ENCODE data around the gene LCN12. TPM values are rescaled to one million over a fixed set of nuclear protein-coding genes. Genes with fewer than 3 reads are reported as not detected.

The LCN12 gene
- total and polyA plus RNA-seq, 7 donors, result 1.2 to 3.0 TPM; not detected in 5

DNA sequence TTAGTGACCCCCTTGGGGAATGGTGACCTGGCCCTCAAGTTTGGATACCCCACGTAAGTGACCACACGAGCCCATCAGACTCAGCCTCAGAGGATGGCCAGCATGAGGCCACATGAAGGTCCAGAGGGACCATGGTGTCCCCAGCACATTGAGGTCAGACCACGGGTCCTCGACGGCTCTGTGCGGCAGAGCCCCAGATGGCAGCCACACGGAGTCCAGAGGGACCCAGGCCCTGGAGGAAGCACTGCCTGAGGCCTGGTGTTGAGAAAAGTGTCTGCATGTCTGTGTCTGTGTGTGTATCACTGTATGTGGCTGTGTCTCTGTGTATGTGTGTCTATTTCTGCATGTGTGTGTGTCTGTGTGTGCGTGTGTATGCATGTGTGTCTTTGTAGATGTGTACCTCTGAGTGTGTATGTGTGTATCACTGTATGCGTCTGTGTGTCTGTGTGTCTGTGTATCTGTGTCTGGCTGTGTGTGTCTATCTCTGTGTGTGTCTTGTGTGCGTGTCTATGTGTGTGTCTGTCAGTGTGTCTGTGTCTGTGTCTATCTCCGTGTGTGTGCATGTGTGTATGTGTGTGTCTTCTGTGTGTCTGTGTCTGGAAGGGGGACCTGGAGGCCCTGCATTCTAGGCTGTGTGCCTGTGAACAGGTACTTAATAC is 31.7 kb downstream of the LCN12 start:
- Histone ChIP-seq H3K36me3 (no peaks in the 10 kb centered on the region), H3K27me3 (peaks cover 16 to 68% (median 55%) of the 10 kb centered on the region in 3 donors), H3K27ac (no peak overlapping the region), H3K4me1 (peaks cover 0 to 13% (median 3%) of the 10 kb centered on the region in 4 donors), H3K9me3 (no peaks in the 10 kb centered on the region), H3K4me3 (no peak overlapping the region)
- DNase-seq, result no peak
- intact Hi-C loops (cut with DNase I), result no loop called here
- WGBS, 2 donors, result 83% methylated on average over 11 of the region's 11 CpGs
- TF ChIP-seq POLR2AphosphoS5 (IDR thresholded peaks at IDR 0.05), result no peak
- TF ChIP-seq EP300 (IDR thresholded peaks at IDR 0.05), result no peak
- no peak for TF ChIP-seq POLR2A (IDR thresholded peaks at IDR 0.05)

DNA sequence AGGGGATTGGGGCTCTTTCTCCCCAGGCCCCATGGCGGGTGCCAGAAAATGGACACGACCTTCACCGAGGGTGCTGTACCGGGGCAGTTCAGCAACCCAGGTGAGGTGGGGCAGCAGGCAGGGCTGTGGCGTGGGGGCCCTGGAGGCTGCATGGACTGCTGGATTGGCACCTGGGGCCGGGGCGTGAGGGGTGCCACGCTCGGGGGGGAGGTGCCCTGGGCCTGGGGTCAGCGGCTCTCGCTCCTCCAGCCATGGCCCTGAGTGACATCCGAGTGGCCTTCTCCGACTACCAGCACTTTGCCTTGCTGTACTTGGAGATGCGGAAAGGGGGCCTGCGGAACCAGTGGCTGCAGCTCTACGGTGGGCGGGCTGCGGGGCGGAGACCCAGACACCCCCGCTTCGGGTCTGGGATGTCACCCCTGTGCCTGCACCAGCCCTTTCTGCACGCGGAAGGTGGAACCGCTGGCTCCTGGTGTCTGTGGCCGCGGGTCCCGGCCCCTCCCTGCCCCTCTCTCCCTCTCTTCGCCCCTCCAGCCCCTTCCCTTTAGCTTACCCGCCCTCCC is 32.5 kb downstream of the LCN12 start:
- 55 to 65% methylated on average over 29 of the region's 29 CpGs for WGBS, 2 donors

DNA sequence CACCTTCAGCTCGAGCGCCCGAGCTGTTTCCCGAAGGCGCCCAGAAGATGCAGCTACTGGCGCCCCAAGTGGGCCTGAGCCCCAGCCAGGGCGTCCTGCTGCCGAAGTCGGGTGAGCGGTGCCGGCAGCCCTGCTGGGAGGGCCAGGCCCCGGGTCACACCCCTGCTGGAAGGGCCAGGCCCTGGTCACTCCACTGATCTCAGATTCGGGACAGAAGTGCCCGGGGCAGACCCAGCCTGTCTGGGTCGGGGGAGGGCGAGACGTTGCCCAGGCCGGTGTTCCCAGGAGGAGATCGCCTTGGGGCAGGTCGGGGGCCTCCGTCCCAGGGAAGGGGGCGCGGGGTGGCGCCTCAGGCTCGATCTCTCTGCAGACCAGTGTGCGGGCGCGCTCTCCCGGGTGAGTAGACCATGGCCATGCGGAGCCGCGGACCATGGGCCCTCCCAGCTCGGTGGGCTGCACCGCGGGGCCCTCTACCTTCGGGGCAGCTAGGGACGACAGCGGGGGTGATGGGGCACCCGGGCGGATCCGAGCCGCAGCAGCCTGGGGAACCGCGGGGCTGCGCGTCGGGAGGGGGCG is 33.0 kb downstream of the LCN12 start:
- 8 to 11% methylated on average over 48 of the region's 48 CpGs for WGBS, 2 donors
- intact Hi-C loops (cut with DNase I), result no loop called here
- peaks cover 0 to 13% (median 3%) of the 10 kb centered on the region in 4 donors for H3K4me1 ChIP-seq
- no peak for DNase-seq
- no peaks in the 10 kb centered on the region for H3K9me3 ChIP-seq
- H3K36me3 ChIP-seq, result no peaks in the 10 kb centered on the region
- TF ChIP-seq, protein P1, sequence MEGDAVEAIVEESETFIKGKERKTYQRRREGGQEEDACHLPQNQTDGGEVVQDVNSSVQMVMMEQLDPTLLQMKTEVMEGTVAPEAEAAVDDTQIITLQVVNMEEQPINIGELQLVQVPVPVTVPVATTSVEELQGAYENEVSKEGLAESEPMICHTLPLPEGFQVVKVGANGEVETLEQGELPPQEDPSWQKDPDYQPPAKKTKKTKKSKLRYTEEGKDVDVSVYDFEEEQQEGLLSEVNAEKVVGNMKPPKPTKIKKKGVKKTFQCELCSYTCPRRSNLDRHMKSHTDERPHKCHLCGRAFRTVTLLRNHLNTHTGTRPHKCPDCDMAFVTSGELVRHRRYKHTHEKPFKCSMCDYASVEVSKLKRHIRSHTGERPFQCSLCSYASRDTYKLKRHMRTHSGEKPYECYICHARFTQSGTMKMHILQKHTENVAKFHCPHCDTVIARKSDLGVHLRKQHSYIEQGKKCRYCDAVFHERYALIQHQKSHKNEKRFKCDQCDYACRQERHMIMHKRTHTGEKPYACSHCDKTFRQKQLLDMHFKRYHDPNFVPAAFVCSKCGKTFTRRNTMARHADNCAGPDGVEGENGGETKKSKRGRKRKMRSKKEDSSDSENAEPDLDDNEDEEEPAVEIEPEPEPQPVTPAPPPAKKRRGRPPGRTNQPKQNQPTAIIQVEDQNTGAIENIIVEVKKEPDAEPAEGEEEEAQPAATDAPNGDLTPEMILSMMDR (IDR thresholded peaks at IDR 0.05), result no peak
- TF ChIP-seq POLR2AphosphoS5 (IDR thresholded peaks at IDR 0.05) (no peak), EP300 (IDR thresholded peaks at IDR 0.05) (no peak), POLR2A (IDR thresholded peaks at IDR 0.05) (no peak)
- H3K4me3 ChIP-seq, result no peak overlapping the region
- H3K27me3 ChIP-seq, result peaks cover 16 to 63% (median 41%) of the 10 kb centered on the region in 3 donors
- H3K27ac ChIP-seq, result no peak overlapping the region

More for the DNA sequence above, 32.5 kb downstream of the LCN12 start:
- no peak overlapping the region for H3K4me3 ChIP-seq
- peaks cover 0 to 13% (median 3%) of the 10 kb centered on the region in 4 donors for H3K4me1 ChIP-seq
- no peaks in the 10 kb centered on the region for H3K36me3 ChIP-seq
- peaks cover 16 to 63% (median 47%) of the 10 kb centered on the region in 3 donors for H3K27me3 ChIP-seq
- H3K9me3 ChIP-seq, result no peaks in the 10 kb centered on the region
- H3K27ac ChIP-seq, result no peak overlapping the region
- TF ChIP-seq POLR2A (IDR thresholded peaks at IDR 0.05), result no peak
- intact Hi-C loops (cut with DNase I), result no loop called here
- DNase-seq, result no peak

DNA sequence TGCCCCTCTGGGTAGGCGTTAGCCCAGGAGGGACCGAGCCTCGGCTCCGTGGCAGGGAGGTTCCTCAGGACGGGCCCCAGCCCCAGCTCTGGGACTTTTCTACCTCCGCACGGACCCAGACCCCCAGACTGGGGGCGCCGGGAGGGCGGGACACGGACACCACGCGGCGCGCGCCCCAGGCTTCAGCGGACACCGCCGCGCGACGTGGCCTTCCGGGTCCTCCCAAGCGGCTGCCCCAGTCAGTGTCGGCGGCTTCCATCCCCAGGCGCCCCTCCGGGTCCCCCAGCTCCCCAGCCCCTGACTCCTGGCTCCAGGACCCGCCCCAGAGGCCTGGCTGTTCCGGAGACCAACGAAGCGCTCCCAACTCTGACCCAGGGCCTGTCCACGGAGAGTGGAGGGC is 33.8 kb downstream of the LCN12 start:
- peaks cover 16 to 62% (median 34%) of the 10 kb centered on the region in 3 donors for H3K27me3 ChIP-seq
- intact Hi-C loops (cut with DNase I), result no loop called here
- no peaks in the 10 kb centered on the region for H3K36me3 ChIP-seq
- no peak overlapping the region for H3K27ac ChIP-seq
- no peak overlapping the region for H3K4me3 ChIP-seq
- WGBS, 2 donors, result 19 to 25% methylated on average over 33 of the region's 33 CpGs
- peaks cover 0 to 4% (median 0%) of the 10 kb centered on the region in 4 donors for H3K9me3 ChIP-seq
- no peak for DNase-seq
- H3K4me1 ChIP-seq, result peaks cover 0 to 13% (median 3%) of the 10 kb centered on the region in 4 donors
- TF ChIP-seq EP300 (IDR thresholded peaks at IDR 0.05) (no peak), POLR2AphosphoS5 (IDR thresholded peaks at IDR 0.05) (no peak), POLR2A (IDR thresholded peaks at IDR 0.05) (no peak)
- TF ChIP-seq, protein P1 (IDR thresholded peaks at IDR 0.05), result no peak

DNA sequence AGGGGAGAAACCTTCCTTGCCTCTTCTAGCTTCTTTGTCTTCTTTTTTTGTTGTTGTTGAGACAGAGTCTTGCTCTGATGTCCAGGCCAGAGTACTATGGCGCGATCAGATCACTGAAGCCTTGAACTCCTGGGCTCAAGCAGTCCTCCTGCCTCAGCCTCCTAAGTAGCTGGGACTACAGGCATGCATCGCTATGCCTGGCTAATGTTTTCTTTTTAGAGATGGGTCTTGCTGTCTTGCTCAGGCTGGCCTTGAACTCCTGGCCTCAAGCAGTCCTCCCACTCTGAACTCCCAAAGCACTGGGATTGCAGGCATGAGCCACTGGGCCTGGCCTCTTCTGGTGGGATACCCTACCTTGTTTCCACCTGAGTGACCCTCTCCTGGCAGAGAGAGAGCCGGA is 36.8 kb downstream of the LCN12 start:
- intact Hi-C loops (cut with DNase I), result no loop called here
- TF ChIP-seq, protein P1 (IDR thresholded peaks at IDR 0.05), result no peak
- no peak for TF ChIP-seq EP300 (IDR thresholded peaks at IDR 0.05)
- TF ChIP-seq POLR2AphosphoS5 (IDR thresholded peaks at IDR 0.05), result no peak
- TF ChIP-seq POLR2A (IDR thresholded peaks at IDR 0.05), result no peak
- no peak for DNase-seq
- Histone ChIP-seq H3K4me3 (no peak overlapping the region), H3K27ac (no peak overlapping the region), H3K9me3 (peaks cover 0 to 4% (median 0%) of the 10 kb centered on the region in 4 donors), H3K4me1 (peaks cover 0 to 34% (median 17%) of the 10 kb centered on the region in 4 donors), H3K27me3 (peaks cover 17 to 41% (median 30%) of the 10 kb centered on the region in 3 donors), H3K36me3 (peaks cover 0 to 4% (median under 1%) of the 10 kb centered on the region in 4 donors)
- 95 to 97% methylated on average over 4 of the region's 4 CpGs for WGBS, 2 donors
